Adrenal gland (tissue), 5 donors: Measurements from ENCODE around the gene RTN4.

Source experiments
- POLR2A ChIP-seq, 2 donors: fragments of 450-650 bp; IDR thresholded peaks; one replicate each; pipeline ENCODE4 v1.6.1; 2017; ENCODE audit warnings: antibody characterized with exemption in 2 of 2, mild to moderate bottlenecking in 2 of 2, moderate library complexity in 1 of 2
- TF ChIP-seq, protein P1 (sequence below), 6 experiments: fragments of 450-650 bp in 4 of 6; fragments of 200-600 bp in 2 of 6; sonication (generic) in 1 of 6; IDR thresholded peaks; 1 replicate in 5 of 6; 2 replicates in 1 of 6; pipeline versions ENCODE4 v1.5.1 to v1.8.0; 2016 to 2021; ENCODE audit warnings: antibody characterized with exemption in 6 of 6, mild to moderate bottlenecking in 2 of 6, moderate library complexity in 1 of 6
- donor health status: DM: no; HTN: no; CAD: no.

DNA sequence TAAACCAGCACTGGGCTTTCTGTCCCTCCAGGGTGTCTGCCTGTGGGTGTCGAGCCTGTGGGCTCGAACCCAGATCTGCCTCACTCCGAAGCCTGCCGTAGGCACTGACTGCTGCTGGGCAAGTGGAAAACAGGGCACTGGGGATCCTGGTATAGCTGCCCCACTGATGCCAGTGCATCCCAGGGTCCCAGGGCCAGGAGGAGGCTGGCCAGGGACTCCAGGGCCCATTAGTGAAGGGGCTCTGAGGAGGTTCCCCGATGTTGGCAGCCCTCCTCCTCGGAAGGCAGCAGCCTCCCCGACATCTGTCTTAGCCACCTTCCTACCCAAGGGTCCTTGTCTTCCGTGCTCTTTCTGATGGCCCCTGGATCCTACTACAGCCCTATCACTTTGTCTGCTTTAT is 96.1 kb downstream of the RTN4 start:
- TF ChIP-seq, protein P1, sequence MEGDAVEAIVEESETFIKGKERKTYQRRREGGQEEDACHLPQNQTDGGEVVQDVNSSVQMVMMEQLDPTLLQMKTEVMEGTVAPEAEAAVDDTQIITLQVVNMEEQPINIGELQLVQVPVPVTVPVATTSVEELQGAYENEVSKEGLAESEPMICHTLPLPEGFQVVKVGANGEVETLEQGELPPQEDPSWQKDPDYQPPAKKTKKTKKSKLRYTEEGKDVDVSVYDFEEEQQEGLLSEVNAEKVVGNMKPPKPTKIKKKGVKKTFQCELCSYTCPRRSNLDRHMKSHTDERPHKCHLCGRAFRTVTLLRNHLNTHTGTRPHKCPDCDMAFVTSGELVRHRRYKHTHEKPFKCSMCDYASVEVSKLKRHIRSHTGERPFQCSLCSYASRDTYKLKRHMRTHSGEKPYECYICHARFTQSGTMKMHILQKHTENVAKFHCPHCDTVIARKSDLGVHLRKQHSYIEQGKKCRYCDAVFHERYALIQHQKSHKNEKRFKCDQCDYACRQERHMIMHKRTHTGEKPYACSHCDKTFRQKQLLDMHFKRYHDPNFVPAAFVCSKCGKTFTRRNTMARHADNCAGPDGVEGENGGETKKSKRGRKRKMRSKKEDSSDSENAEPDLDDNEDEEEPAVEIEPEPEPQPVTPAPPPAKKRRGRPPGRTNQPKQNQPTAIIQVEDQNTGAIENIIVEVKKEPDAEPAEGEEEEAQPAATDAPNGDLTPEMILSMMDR (IDR thresholded peaks at IDR 0.05), result no peak
- TF ChIP-seq POLR2A (IDR thresholded peaks at IDR 0.05), result no peak
